ENCODE data around the gene LIG3. TPM values are rescaled to one million over a fixed set of nuclear protein-coding genes. Genes with fewer than 3 reads are reported as not detected.
A peak's percentile ranks its signal among the peaks of the same experiment; 100 is the strongest.

LIG3 gene
- total and polyA plus RNA-seq, 2 of the 13 experiments (the other 11 are each of a cell fraction or from before 2014, with no cell fraction given) = 34.4 to 36.2 TPM

GRCh38 chr17:34980681-34981537 is 597 bp downstream of the LIG3 start (continued):
- TF ChIP-seq BCL3 (CRISPR knock-in tag; IDR thresholded peaks at IDR 0.05) (peak; percentile 71; the same call in 1 of the 2 replicates), ZKSCAN1 (IDR thresholded peaks at IDR 0.05; ENCODE audit: low read length) (no peak), EHMT2 (IDR thresholded peaks at IDR 0.05; ENCODE audit: borderline replicate concordance, low read depth, low read length) (no peak), ZNF263 (CRISPR knock-in tag; IDR thresholded peaks at IDR 0.05) (peak; percentile 62), ZNF747 (CRISPR knock-in tag; IDR thresholded peaks at IDR 0.05; ENCODE audit: borderline replicate concordance) (peak; percentile 56; the same call in 1 of the 2 replicates), ZNF562 (CRISPR knock-in tag; IDR thresholded peaks at IDR 0.05; ENCODE audit: borderline replicate concordance) (no peak), GMEB2 (CRISPR knock-in tag; IDR thresholded peaks at IDR 0.05; ENCODE audit: low read depth) (no peak), PAF1 (CRISPR knock-in tag; IDR thresholded peaks at IDR 0.05) (no peak)

All from HepG2 (cell line).